ENCODE measurements around the gene ARHGAP26.

GRCh38 chr5:143225511-143225910, 455.3 kb downstream of the ARHGAP26 start:
- TF ChIP-seq POLR2AphosphoS5 (IDR thresholded peaks at IDR 0.05; ENCODE audit: low read depth, low read length) (no peak), REST (IDR thresholded peaks at IDR 0.05; ENCODE audit: insufficient read depth in 1 of 2, low read depth in 2 of 2, low read length in 2 of 2) (no peak), SIN3A (IDR thresholded peaks at IDR 0.05; ENCODE audit: borderline replicate concordance, insufficient read depth, low read length) (no peak), FOXP2 (optimal IDR thresholded peaks at IDR 0.05; ENCODE audit: borderline replicate concordance, extremely low read depth, extremely low read length, insufficient read depth) (no peak), TAF1 (IDR thresholded peaks at IDR 0.05; ENCODE audit: borderline replicate concordance, insufficient read depth, low read length) (no peak)

All from PFSK-1 (cell line).